Smooth muscle cell (in vitro differentiated cells): ENCODE results near the gene CATSPER2. TPM values are rescaled to one million over a fixed set of nuclear protein-coding genes. Genes with fewer than 3 reads are reported as not detected.
"Not testable (repeated sequence)": the region's sequence is repeated elsewhere in the genome, so short reads cannot be mapped to it uniquely, and the experiment has no call there.

Source experiments
- DNase-seq: peaks from one replicate; lab custom pipeline; 2025; ENCODE audit not compliant: unreplicated experiment; lab: John Stamatoyannopoulos, UW
- H2AFZ ChIP-seq: fragments of 200-600 bp; sonication (generic); 2 replicates; pipeline ENCODE4 v1.6.0; 2016; ENCODE audit warnings: antibody characterized with exemption, low read depth, mild to moderate bottlenecking
- H3F3A ChIP-seq: fragments of 200-600 bp; sonication (generic); 2 replicates; pipeline ENCODE4 v1.6.0; 2017; ENCODE audit warnings: antibody characterized with exemption, low read depth
- H3K27ac ChIP-seq: fragments of 200-600 bp; sonication (generic); 2 replicates; pipeline ENCODE4 v1.5.1; 2016; ENCODE audit warnings: low read depth, mild to moderate bottlenecking
- H3K27me3 ChIP-seq: fragments of 200-600 bp; sonication (generic); 2 replicates; pipeline ENCODE4 v1.6.1; 2016; ENCODE audit warnings: low read depth, mild to moderate bottlenecking
- H3K36me3 ChIP-seq: fragments of 200-600 bp; sonication (generic); 2 replicates; pipeline ENCODE4 v1.5.1; 2016; ENCODE audit warnings: low read depth
- H3K4me1 ChIP-seq: fragments of 200-600 bp; sonication (generic); 2 replicates; pipeline ENCODE4 v1.5.1; 2016; ENCODE audit warnings: low read depth
- H3K4me2 ChIP-seq: fragments of 200-600 bp; sonication (generic); 2 replicates; pipeline ENCODE4 v1.6.0; 2016; ENCODE audit warnings: mild to moderate bottlenecking
- H3K4me3 ChIP-seq: fragments of 200-600 bp; sonication (generic); 2 replicates; pipeline ENCODE4 v1.5.1; 2016; ENCODE audit warnings: mild to moderate bottlenecking
- H3K79me2 ChIP-seq: fragments of 200-600 bp; sonication (generic); 2 replicates; pipeline ENCODE4 v1.6.0; 2016; ENCODE audit warnings: low read depth, mild to moderate bottlenecking
- H3K9ac ChIP-seq: fragments of 200-600 bp; sonication (generic); 2 replicates; pipeline ENCODE4 v1.6.0; 2016; ENCODE audit warnings: low read depth
- H3K9me3 ChIP-seq: fragments of 200-600 bp; sonication (generic); replicated peaks from 2 replicates; pipeline ENCODE4 v1.5.1; 2016; ENCODE audit warnings: low read depth
- H4K20me1 ChIP-seq: fragments of 200-600 bp; sonication (generic); 2 replicates; pipeline ENCODE4 v1.6.0; 2016; ENCODE audit warnings: low read depth
- WGBS: methylation state at CpG from one replicate; pipeline ENCODE4 v1.1.7; 2016; ENCODE audit warnings: low lambda C conversion rate; 5-methylcytosine and 5-hydroxymethylcytosine counted together
- polyA plus RNA-seq: library from polyadenylated mRNA; unstranded; fragments of >200 nt; fragmentation: Nextera tagmentation; extraction: Ambion mirVana; gene quantifications from 2 replicates; pipeline ENCODE4 v1.2.1, GENCODE V29; 2016
- total RNA-seq: library from RNA; depleted of rRNA; stranded (reverse); fragments of >200 nt; gene quantifications from 2 replicates; pipeline ENCODE4 v1.2.3, GENCODE V29; 2014

Gene CATSPER2
- total and polyA plus RNA-seq, 2 experiments from 2014 or later: 1.7 to 1.9 TPM

DNA sequence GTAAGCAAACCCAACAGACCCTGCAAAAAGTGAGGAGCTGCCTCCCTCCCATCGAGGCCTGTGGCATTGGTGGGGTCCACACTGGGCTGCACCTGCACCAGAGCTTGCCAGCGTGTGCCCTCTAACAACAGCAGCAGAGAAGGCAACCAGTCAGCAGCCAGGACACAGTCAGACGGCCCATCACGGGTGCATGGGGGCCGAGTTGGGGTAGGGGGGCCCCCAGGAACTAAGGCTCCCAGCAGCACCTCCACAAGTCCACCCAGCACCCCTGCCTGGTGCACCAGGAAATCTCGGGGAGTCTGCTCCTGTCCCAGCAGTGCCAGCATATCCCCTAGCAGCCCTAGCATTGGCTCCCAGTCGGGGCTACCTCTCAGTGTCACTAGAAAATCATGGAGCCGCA is 30.9 kb downstream of the CATSPER2 start:
- H3K9ac ChIP-seq, H4K20me1 ChIP-seq, H3K4me2 ChIP-seq, H3K79me2 ChIP-seq, H3K36me3 ChIP-seq, H3K27ac ChIP-seq, H3K9me3 ChIP-seq, DNase-seq, H3F3A ChIP-seq, H3K4me3 ChIP-seq, H2AFZ ChIP-seq, H3K27me3 ChIP-seq, H3K4me1 ChIP-seq: not testable (repeated sequence)
- WGBS: 65% methylated on average over 5 of the region's 8 CpGs

DNA sequence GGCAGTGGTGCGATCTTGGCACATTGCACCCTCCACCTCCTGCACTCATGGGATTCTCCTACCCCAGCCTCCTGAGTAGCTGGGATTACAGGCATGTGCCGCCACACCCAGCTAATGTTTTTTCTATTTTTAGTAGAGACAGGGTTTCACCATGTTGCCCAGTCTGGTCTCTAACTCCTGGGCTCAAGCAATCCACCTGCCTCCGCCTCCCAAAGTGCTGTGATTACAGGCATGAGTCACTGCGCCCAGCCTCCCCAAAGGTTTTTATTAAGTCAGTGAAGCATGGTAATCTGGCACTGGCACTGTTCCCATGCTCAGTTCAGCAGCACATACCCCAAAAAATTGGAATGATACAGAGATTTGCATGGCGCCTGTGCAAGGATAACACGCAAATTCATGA is 46.4 kb downstream of the CATSPER2 start:
- not testable (repeated sequence) for H3K27me3 ChIP-seq, H3K79me2 ChIP-seq, H3K36me3 ChIP-seq, H4K20me1 ChIP-seq, H3K4me3 ChIP-seq, H3F3A ChIP-seq, H2AFZ ChIP-seq, H3K9me3 ChIP-seq, H3K9ac ChIP-seq, H3K4me1 ChIP-seq, H3K27ac ChIP-seq, H3K4me2 ChIP-seq, DNase-seq
- WGBS: 91% methylated on average over 6 of the region's 6 CpGs

DNA sequence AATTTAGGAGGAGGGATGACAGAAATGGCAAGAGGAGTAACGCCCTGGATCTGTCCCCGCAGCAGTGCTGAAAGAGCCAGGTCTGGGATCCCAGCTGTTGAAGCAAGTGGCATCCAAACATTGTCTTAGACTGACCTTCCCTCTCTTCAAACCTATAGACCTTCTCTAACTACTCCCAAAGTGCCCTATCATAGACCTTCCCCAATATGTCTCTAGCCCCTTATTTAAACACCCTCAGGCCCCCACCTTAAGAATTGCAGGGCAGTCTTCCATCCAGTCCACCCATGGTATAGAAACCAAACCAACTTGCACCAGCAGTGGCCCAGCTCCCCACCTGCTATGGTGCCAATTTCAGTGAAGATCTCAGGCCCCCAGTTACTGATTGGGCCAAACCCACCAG is 48.4 kb downstream of the CATSPER2 start:
- DNase-seq, H3K4me1 ChIP-seq, H3K4me3 ChIP-seq, H3K36me3 ChIP-seq, H3F3A ChIP-seq, H2AFZ ChIP-seq, H3K27ac ChIP-seq, H3K79me2 ChIP-seq, H3K27me3 ChIP-seq, H3K4me2 ChIP-seq, H3K9me3 ChIP-seq, H4K20me1 ChIP-seq, H3K9ac ChIP-seq: not testable (repeated sequence)
- no CpG with 5 or more reads among the region's 2 CpGs for WGBS

DNA sequence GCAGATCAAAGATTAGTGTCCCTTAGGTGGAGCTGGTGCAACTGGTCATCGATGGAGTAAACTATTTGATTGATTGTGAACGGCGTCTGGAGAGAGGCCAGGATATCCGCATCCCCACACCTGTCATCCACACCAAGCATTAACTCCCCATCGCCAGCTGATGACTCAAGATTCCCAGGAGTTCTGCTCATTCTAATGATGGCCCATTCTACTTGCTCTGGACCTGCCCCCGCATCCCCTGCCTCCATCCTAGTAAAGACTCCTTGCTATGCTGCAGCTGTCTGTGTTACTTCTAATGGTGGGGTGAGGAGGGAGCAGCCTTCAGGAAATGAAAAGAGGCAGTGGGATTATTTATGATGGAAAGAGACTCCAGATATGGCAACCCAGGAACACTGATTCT is 49.5 kb downstream of the CATSPER2 start:
- not testable (repeated sequence) for H3K9me3 ChIP-seq, H3K4me3 ChIP-seq, H3K4me1 ChIP-seq, DNase-seq, H3K27ac ChIP-seq, H4K20me1 ChIP-seq, H3K9ac ChIP-seq, H3K27me3 ChIP-seq, H3K79me2 ChIP-seq, H2AFZ ChIP-seq, H3K4me2 ChIP-seq, H3F3A ChIP-seq, H3K36me3 ChIP-seq
- whole genome bisulfite sequencing: 92% methylated on average over 6 of the region's 6 CpGs

GRCh38 chr15:43593328-43594190 is 55.1 kb downstream of the CATSPER2 start, which contains the start of gene CKMT1B:
TSS of gene CKMT1B (plus strand) at chr15:43594027. CDS start at chr15:43594219, 192 bp downstream.
- not testable (repeated sequence) for H3K4me1 ChIP-seq, H3K9ac ChIP-seq, H4K20me1 ChIP-seq, H3K27me3 ChIP-seq, H3F3A ChIP-seq, H3K4me2 ChIP-seq, H3K27ac ChIP-seq, DNase-seq, H3K4me3 ChIP-seq, H3K9me3 ChIP-seq, H2AFZ ChIP-seq, H3K79me2 ChIP-seq, H3K36me3 ChIP-seq
- no CpG with 5 or more reads among the region's 43 CpGs for WGBS

GRCh38 chr15:43592841-43593240 is 55.8 kb downstream of the CATSPER2 start:
- not testable (repeated sequence) for DNase-seq, H4K20me1 ChIP-seq, H3K9ac ChIP-seq, H3K79me2 ChIP-seq, H3K36me3 ChIP-seq, H2AFZ ChIP-seq, H3K9me3 ChIP-seq, H3K4me2 ChIP-seq, H3K27ac ChIP-seq, H3F3A ChIP-seq, H3K27me3 ChIP-seq, H3K4me1 ChIP-seq, H3K4me3 ChIP-seq
- WGBS: 26% methylated on average over 4 of the region's 8 CpGs

DNA sequence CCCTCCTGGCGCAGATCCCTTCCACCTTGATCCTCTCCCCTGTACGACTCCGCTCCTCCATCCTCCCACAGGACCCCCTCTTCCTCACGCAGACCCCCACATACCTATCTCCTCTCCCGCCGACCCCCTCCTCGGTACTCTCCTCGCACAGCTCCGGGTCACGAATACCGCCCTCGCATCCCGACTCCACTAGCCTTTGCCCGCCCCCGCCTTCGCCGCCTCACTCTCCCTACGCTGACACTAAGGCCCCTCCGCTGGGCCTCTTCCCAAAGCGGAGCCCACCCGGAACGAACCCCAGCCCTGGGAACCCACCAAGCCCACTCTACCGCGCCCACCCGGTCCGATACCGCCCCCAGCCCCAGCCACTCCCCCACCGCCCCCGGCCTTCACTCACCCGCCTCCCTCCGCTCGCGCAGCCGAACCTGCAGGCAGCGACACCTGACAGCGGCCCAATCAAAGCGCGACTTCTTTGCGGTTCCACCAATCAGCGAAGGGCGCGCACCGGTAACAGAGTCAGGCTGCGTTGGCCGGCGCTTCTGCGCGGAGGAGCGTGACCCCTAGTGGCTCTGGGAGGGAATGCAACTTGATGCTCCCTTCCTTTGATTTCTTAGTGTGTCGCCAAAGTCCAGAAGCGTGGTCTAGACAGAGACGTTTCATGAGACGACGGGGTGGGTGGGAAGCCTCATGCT is 58.7 kb downstream of the CATSPER2 start, which contains the start of gene PPIP5K1:
PPIP5K1 (minus strand) TSS at position 431 of the 689 bp plus-strand sequence. CDS start 5,704 bp downstream, outside the sequence.
- H2AFZ ChIP-seq, H3K9ac ChIP-seq, H3K27ac ChIP-seq, H3F3A ChIP-seq, H3K9me3 ChIP-seq, H3K4me1 ChIP-seq, H3K4me2 ChIP-seq, H3K4me3 ChIP-seq, H3K27me3 ChIP-seq, H4K20me1 ChIP-seq, H3K36me3 ChIP-seq, DNase-seq, H3K79me2 ChIP-seq: not testable (repeated sequence)
- no CpG with 5 or more reads among the region's 54 CpGs for WGBS
